SU-DHL-6 (cell line): ENCODE measurements around the gene ZNF680.

Experiments
- CTCF ChIP-seq: fragments of 200-600 bp; sonication (generic); IDR thresholded peaks from one replicate; pipeline ENCODE4 v1.5.1; 2017; ENCODE audit warnings: antibody characterized with exemption, mild to moderate bottlenecking, low read length, moderate library complexity; ENCODE audit not compliant: insufficient read depth, poor library complexity, severe bottlenecking
- EZH2phosphoT487 ChIP-seq: fragments of 200-600 bp; sonication (generic), shearing (Covaris generic); conservative IDR thresholded peaks from 2 replicates; pipeline ENCODE4 v1.6.1; 2018; ENCODE audit warnings: mild to moderate bottlenecking, antibody characterized with exemption, low read length, moderate library complexity, mixed read lengths

- TF ChIP-seq CTCF (no peak), EZH2phosphoT487 (no peak)
Measured at GRCh38 chr7:64555046-64555445, 7.8 kb downstream of the ZNF680 start.
